ENCODE results near the gene CREG2. TPM values are rescaled to one million over a fixed set of nuclear protein-coding genes. Genes with fewer than 3 reads are reported as not detected.

The CREG2 gene
- total and polyA plus RNA-seq, 8 donors: 0.05 to 0.37 TPM; not detected in 6

GRCh38 chr2:101369100-101369499 is 18.2 kb downstream of the CREG2 start:
- H3K4me1 ChIP-seq: no peaks in the 10 kb centered on the region
- no peak for TF ChIP-seq EP300 (IDR thresholded peaks at IDR 0.05)
- TF ChIP-seq POLR2A (IDR thresholded peaks at IDR 0.05): no peak
- TF ChIP-seq POLR2AphosphoS5 (IDR thresholded peaks at IDR 0.05): no peak
- TF ChIP-seq CTCF (IDR thresholded peaks at IDR 0.05): no peak
- 89 to 94% (median 92%) methylated on average over 4 of the region's 4 CpGs for WGBS, 5 donors
- H3K4me3 ChIP-seq: no peak overlapping the region
- intact Hi-C loops (cut with DNase I; ENCODE audit: low total_unique reads): no loop called here
- H3K27ac ChIP-seq: no peak overlapping the region
- no peaks in the 10 kb centered on the region for H3K27me3 ChIP-seq
- H3K36me3 ChIP-seq: no peaks in the 10 kb centered on the region
- DNase-seq: no peak
- H3K9me3 ChIP-seq: no peaks in the 10 kb centered on the region

GRCh38 chr2:101368376-101368775 is 18.9 kb downstream of the CREG2 start:
- TF ChIP-seq EP300 (IDR thresholded peaks at IDR 0.05) (no peak), POLR2A (IDR thresholded peaks at IDR 0.05) (no peak), CTCF (IDR thresholded peaks at IDR 0.05) (no peak), POLR2AphosphoS5 (IDR thresholded peaks at IDR 0.05) (no peak)
- no peaks in the 10 kb centered on the region for H3K27me3 ChIP-seq
- 78 to 86% (median 83%) methylated on average over 5 of the region's 5 CpGs for WGBS, 5 donors

GRCh38 chr2:101367508-101367907 is 19.8 kb downstream of the CREG2 start:
- H3K27ac ChIP-seq: no peak overlapping the region
- intact Hi-C loops (cut with DNase I; ENCODE audit: low total_unique reads): no loop called here

More at GRCh38 chr2:101368376-101368775, 18.9 kb downstream of the CREG2 start:
- H3K9me3 ChIP-seq: no peaks in the 10 kb centered on the region
- intact Hi-C loops (cut with DNase I; ENCODE audit: low total_unique reads): no loop called here
- H3K4me1 ChIP-seq: no peaks in the 10 kb centered on the region
- H3K4me3 ChIP-seq: no peak overlapping the region
- no peak for DNase-seq
- no peak overlapping the region for H3K27ac ChIP-seq
- no peaks in the 10 kb centered on the region for H3K36me3 ChIP-seq

GRCh38 chr2:101364878-101365277 is 22.4 kb downstream of the CREG2 start:
- intact Hi-C loops (cut with DNase I; ENCODE audit: low total_unique reads): no loop called here
- no peaks in the 10 kb centered on the region for H3K27me3 ChIP-seq
- WGBS, 5 donors: 91 to 98% (median 93%) methylated on average over 7 of the region's 7 CpGs
- DNase-seq: no peak
- H3K4me1 ChIP-seq: no peaks in the 10 kb centered on the region
- H3K36me3 ChIP-seq: no peaks in the 10 kb centered on the region
- H3K4me3 ChIP-seq: no peak overlapping the region
- TF ChIP-seq POLR2AphosphoS5 (IDR thresholded peaks at IDR 0.05): no peak
- TF ChIP-seq POLR2A (IDR thresholded peaks at IDR 0.05): no peak
- no peak for TF ChIP-seq EP300 (IDR thresholded peaks at IDR 0.05)
- TF ChIP-seq CTCF (IDR thresholded peaks at IDR 0.05): no peak
- H3K9me3 ChIP-seq: no peaks in the 10 kb centered on the region
- H3K27ac ChIP-seq: no peak overlapping the region

More at GRCh38 chr2:101367508-101367907, 19.8 kb downstream of the CREG2 start:
- no peaks in the 10 kb centered on the region for H3K4me1 ChIP-seq
- no peak for DNase-seq
- H3K36me3 ChIP-seq: no peaks in the 10 kb centered on the region
- H3K4me3 ChIP-seq: no peak overlapping the region
- TF ChIP-seq POLR2AphosphoS5 (IDR thresholded peaks at IDR 0.05) (no peak), CTCF (IDR thresholded peaks at IDR 0.05) (no peak), POLR2A (IDR thresholded peaks at IDR 0.05) (no peak), EP300 (IDR thresholded peaks at IDR 0.05) (no peak)
- 87 to 91% (median 89%) methylated on average over 5 of the region's 5 CpGs for WGBS, 5 donors
- no peaks in the 10 kb centered on the region for H3K27me3 ChIP-seq
- H3K9me3 ChIP-seq: no peaks in the 10 kb centered on the region
